Neural progenitor cell (in vitro differentiated cells): Measurements from ENCODE around the gene SCRN1.

ENCODE experiments used
- EZH2 ChIP-seq: fragments of 200-600 bp; sonication (generic); IDR thresholded peaks from 2 replicates; pipeline ENCODE4 v1.6.1; 2017; ENCODE audit warnings: antibody characterized with exemption, mild to moderate bottlenecking, moderate library complexity
- TF ChIP-seq, protein P1 (sequence below): fragments of 200-600 bp; sonication (generic); IDR thresholded peaks from 2 replicates; pipeline ENCODE4 v1.5.1; 2017; ENCODE audit warnings: antibody characterized with exemption, mild to moderate bottlenecking

DNA sequence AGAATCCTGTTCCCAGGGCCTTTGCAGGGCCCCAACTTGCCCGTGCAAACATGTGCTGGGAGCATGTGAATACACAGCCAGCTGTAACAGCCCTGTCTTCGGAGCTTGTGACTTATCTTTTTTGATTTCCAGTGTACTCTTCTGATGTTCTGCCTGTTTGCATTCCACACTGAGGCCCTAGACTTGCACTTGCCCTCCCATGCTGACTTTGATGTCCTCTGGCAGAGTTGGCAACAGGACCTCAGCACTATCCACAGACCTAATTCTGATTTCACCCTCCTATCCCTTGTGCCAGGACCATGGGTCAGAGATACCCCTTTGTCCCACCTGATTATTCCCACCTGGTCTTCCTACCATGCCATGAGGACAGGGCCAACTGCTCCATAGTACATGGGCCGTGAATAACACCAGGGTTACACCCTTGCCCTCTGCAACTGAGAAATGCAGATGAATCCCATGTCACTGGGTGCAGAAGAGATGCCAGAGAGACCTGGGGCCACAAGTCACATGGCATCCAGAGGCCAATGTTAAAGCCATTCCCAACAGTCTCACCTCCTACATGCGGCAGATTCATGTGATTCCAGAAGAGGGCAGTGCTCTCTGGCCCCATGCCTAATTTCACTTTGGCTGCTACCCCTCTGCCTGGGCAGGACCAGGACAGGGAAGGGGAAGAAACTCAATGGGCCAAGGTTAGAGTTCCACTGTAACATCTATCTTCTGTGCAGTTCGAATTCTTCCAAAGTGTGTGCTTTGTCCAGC is 43.0 kb downstream of the SCRN1 start:
- TF ChIP-seq, protein P1, sequence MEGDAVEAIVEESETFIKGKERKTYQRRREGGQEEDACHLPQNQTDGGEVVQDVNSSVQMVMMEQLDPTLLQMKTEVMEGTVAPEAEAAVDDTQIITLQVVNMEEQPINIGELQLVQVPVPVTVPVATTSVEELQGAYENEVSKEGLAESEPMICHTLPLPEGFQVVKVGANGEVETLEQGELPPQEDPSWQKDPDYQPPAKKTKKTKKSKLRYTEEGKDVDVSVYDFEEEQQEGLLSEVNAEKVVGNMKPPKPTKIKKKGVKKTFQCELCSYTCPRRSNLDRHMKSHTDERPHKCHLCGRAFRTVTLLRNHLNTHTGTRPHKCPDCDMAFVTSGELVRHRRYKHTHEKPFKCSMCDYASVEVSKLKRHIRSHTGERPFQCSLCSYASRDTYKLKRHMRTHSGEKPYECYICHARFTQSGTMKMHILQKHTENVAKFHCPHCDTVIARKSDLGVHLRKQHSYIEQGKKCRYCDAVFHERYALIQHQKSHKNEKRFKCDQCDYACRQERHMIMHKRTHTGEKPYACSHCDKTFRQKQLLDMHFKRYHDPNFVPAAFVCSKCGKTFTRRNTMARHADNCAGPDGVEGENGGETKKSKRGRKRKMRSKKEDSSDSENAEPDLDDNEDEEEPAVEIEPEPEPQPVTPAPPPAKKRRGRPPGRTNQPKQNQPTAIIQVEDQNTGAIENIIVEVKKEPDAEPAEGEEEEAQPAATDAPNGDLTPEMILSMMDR, result peak; percentile 53
- TF ChIP-seq EZH2, result no peak
